Measurements from ENCODE around the gene PIP4K2C. TPM values are rescaled to one million over a fixed set of nuclear protein-coding genes. Genes with fewer than 3 reads are reported as not detected.

Gene PIP4K2C
- total RNA-seq, 6 experiments from 2014 or later = 11.3 to 27.6 (median 12.8) TPM

- DNase-seq = peak; percentile 94 to 97 (median 96)
- peak; percentile 98 to 99 (median 99) for ATAC-seq
- TF ChIP-seq CTCF (IDR thresholded peaks at IDR 0.05) = no peak
- TF ChIP-seq POLR2A (IDR thresholded peaks at IDR 0.05) = peak; percentile 29
- Histone ChIP-seq H3K4me1 (peaks cover 0 to 7% (median 1%) of the 10 kb centered on the region in 4 donors), H3K27ac (peak within 1 kb of the TSS; percentile 42 to 76 (median 53)), H3K36me3 (peaks cover 0 to 7% (median 0%) of the 10 kb centered on the region in 4 donors), H3K9me3 (no peaks in the 10 kb centered on the region), H3K4me3 (peak within 1 kb of the TSS; percentile 80 to 93 (median 85)), H3K27me3 (peaks cover 0 to 13% of the 10 kb centered on the region in 2 donors)
- intact Hi-C loops (cut with DNase I) = no loop called here
- under 1% methylated on average over 41 of the region's 56 CpGs for WGBS (ENCODE audit: insufficient coverage, low coverage, low lambda C conversion rate, missing lambda C conversion rate)
These were observed 44.3 kb upstream of the PIP4K2C start, which contains the start of gene DCTN2 for GRCh38 chr12:57546438-57547287. Gene DCTN2 (minus strand): TSS chr12:57547192. CDS start chr12:57547063, 129 bp downstream.

GRCh38 chr12:57547288-57548012 is 43.5 kb upstream of the PIP4K2C start:
- H3K27ac ChIP-seq = no peak overlapping the region
- WGBS (ENCODE audit: insufficient coverage, low coverage, low lambda C conversion rate, missing lambda C conversion rate) = 16% methylated on average over 9 of the region's 9 CpGs
- ATAC-seq = no peak
- TF ChIP-seq CTCF (IDR thresholded peaks at IDR 0.05) = no peak
- no peak for TF ChIP-seq POLR2A (IDR thresholded peaks at IDR 0.05)
- peaks cover 0 to 7% (median 1%) of the 10 kb centered on the region in 4 donors for H3K4me1 ChIP-seq
- H3K27me3 ChIP-seq = peaks cover 0 to 13% of the 10 kb centered on the region in 2 donors
- peak overlapping the region; percentile 80 to 93 (median 85) for H3K4me3 ChIP-seq
- H3K9me3 ChIP-seq = no peaks in the 10 kb centered on the region
- intact Hi-C loops (cut with DNase I) = no loop called here
- H3K36me3 ChIP-seq = no peaks in the 10 kb centered on the region
- DNase-seq = no peak

- H3K27me3 ChIP-seq = peaks cover 0 to 13% of the 10 kb centered on the region in 2 donors
- TF ChIP-seq POLR2A (IDR thresholded peaks at IDR 0.05) (no peak), CTCF (IDR thresholded peaks at IDR 0.05) (no peak)
- 100% methylated on average over 2 of the region's 2 CpGs for WGBS (ENCODE audit: insufficient coverage, low coverage, low lambda C conversion rate, missing lambda C conversion rate)
- H3K27ac ChIP-seq = no peak overlapping the region
- no peak overlapping the region for H3K4me3 ChIP-seq
- no peaks in the 10 kb centered on the region for H3K36me3 ChIP-seq
- intact Hi-C loops (cut with DNase I) = no loop called here
- no peak for ATAC-seq
- H3K9me3 ChIP-seq = no peaks in the 10 kb centered on the region
- no peak for DNase-seq
- H3K4me1 ChIP-seq = peaks cover 0 to 7% (median 1%) of the 10 kb centered on the region in 4 donors
These were observed 43.0 kb upstream of the PIP4K2C start for GRCh38 chr12:57548013-57548315.

- TF ChIP-seq POLR2A (IDR thresholded peaks at IDR 0.05) (no peak), CTCF (IDR thresholded peaks at IDR 0.05) (no peak)
- H3K27me3 ChIP-seq = peaks cover 0 to 13% of the 10 kb centered on the region in 2 donors
- peaks cover 0 to 7% (median 1%) of the 10 kb centered on the region in 4 donors for H3K4me1 ChIP-seq
- intact Hi-C loops (cut with DNase I) = no loop called here
- no peaks in the 10 kb centered on the region for H3K36me3 ChIP-seq
- H3K27ac ChIP-seq = no peak overlapping the region
- ATAC-seq (no peak), DNase-seq (no peak)
- H3K4me3 ChIP-seq = no peak overlapping the region
- 17% methylated on average over 2 of the region's 2 CpGs for WGBS (ENCODE audit: insufficient coverage, low coverage, low lambda C conversion rate, missing lambda C conversion rate)
- no peaks in the 10 kb centered on the region for H3K9me3 ChIP-seq
These were observed 42.5 kb upstream of the PIP4K2C start for GRCh38 chr12:57548488-57548887.

Measured in right lobe of liver (tissue), 6 donors.